Bone marrow (tissue), 2 donors: ENCODE results near the gene CXCL8.

ENCODE experiments used
- DNase-seq, 2 donors: peaks; one replicate each; lab custom pipeline; 2025; lab: John Stamatoyannopoulos, UW

Gene CXCL8

DNA sequence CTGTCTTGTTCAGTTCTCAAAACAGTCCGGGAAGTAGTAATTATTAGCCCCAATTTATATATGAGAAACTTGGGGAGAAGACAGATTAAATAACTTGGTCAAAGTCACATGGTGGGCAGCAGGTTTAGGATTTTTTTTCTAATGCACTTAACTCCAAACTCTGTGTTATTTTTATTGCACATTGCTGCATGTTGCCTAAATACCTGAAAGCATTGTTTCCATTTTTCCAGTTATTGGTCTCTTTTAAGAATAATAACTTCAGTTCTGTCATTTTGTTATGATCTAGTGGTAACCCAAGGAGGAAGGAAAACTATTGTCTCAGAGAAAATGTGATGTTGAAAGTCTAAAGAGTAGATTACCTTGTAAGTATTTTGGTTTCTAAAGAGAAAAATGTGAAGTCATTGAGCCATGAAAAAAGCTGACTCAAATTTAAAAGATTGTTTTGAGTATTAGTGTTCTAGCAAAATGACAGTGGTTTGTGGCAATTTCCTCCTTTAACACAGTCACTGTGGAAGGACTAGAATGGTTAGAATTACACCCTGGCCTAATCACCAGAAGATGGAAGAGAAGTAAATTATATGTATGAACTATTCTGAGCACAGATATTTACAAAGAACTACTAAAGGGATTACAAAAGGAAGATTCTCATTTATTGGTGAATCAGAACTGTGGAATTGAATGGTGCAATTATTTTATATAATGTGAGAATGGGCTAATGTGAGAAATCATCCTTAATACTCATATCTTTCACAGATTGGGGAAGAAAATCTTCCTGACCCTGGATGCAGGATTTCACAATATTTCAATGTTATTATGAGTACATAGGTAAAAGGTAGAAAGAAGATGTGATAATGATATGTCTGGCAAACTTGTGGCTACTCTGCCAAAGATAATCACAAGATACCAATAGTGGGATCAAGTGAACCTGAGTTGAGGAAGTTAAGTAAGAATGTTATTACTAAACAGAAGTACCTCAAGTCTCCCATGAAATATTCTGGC is 21.7 kb upstream of the CXCL8 start:
- peak in 1 of 2 donors; percentile 73 for DNase-seq

DNA sequence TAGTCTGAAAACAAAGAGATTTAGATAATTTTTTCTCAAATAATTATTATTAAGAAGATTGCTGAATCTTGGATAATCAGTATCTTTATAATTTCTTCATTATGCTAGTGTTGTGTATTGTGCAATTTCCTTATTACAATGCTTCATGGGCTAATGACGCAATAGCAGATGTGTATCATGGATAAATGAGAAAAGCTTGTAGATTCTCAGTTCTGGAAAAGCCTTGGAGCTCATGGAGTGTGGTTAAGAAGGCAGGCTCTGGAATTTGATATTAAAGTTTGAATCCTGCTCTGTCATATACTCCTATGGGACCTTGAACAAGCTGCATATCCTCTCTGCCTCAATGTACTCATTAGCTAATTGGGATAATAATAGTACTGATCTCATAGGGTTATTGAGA is 18.9 kb upstream of the CXCL8 start:
- no peak for DNase-seq

DNA sequence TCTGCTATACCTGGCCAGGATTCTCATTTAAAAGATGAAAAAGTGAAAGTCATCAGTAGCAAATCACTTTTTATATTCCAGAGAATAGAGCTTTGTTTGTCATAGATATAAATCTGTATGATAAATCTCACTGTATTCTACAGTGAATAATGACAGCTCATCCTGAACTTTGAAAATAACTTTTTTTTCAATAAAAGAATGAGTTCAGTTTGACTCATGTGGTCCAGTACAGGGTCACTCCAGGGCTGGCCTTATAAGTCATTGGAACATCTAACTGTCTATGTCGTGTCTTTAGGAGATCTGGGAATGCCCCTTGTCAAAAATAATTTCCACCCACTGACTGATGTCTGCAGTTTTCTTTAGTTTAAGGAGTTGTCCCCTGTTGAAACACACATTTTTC is 18.5 kb upstream of the CXCL8 start:
- DNase-seq, result no peak

DNA sequence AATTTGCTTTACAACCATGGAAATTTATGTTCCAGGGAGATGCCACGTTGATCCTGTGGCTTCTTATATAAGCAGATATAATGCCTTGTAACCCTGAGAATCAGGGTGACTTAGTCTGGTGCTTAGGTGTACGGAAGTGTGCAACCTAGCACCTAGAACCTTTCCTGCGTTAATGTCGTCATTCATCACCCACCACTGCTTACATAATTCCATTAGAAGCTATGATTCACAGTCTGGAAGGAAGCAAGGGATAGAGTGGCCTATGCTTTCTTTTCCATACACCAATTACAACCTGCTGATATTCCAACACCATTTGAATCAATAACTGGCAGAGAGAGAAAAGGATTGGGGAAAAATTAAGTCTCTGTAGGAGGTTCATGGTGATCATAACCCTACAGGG is 17.3 kb upstream of the CXCL8 start:
- DNase-seq, result no peak

DNA sequence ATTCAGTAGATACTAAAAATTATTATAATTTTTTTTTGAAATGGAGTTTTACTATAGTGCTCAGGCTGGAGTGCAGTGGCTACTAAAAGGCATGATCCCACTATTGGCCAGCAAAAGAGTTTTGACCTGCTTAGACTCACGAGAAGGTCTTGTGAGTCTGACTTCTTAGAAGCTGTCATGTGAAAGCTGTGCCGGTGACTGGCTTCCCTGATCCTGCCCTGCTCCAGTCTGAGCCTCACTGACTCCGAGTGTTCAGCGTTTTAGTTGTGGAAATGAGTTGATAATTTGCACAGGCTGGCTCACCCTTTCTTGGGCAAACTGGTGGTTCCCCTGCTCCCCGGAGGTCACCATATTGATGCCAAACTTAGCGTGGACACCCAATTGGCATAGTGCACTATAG is 16.4 kb upstream of the CXCL8 start:
- DNase-seq, result no peak

DNA sequence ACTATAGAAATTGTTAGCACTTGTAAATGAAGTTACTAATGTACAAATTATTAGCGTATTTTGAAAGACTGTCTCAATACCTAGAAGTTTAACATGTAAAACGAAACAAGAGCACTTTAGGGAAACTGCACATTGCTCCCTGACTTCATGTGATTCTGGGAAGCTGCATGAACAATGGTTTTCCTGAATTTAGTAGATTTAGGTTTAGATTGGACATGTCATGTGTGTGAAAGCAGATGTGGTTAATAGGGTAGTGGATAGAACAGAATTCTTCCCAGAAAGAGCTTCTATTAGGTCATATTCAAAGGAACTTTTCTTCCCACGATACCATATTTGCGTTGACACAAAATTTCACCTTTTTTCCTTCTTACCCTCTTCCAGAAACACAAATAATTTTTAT is 14.9 kb upstream of the CXCL8 start:
- no peak for DNase-seq

DNA sequence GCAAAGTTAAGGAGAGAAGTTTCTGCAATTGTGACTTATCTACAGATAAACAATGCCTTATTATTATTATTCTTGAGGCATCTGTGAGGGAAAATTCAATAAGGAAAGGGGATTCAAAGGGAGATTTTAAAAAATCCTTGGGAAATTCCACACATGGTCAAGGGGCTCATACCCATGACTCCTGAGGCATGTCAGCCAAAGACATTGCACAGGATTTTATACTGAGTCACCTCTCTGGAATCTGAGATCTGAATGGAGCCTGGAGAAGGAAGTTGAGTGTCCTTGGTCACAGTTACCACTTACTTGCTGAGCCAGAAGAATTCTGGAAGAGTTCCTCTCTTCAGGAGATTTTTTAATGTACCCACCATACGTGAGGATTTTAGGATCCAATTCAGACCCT is 14.4 kb upstream of the CXCL8 start:
- DNase-seq, result no peak

DNA sequence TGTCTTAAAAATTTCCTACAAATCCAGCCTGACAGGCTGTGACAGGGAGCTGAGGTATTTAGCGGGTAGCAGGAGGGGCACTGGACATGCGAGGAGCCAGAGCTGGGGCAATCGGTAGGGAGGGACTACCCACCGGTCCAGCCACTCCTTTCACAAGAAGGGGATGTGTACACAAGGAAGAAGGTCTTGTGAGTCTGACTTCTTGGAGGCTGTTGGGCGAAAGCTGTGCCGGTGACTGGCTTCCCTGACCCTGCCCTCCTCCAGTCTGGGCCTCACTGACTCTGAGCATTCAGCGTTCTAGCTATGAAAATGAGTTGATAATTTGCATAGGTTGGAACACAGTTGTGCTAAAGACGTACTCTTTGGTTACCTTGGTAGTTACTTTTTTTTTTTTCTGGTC is 12.7 kb upstream of the CXCL8 start:
- no peak for DNase-seq

DNA sequence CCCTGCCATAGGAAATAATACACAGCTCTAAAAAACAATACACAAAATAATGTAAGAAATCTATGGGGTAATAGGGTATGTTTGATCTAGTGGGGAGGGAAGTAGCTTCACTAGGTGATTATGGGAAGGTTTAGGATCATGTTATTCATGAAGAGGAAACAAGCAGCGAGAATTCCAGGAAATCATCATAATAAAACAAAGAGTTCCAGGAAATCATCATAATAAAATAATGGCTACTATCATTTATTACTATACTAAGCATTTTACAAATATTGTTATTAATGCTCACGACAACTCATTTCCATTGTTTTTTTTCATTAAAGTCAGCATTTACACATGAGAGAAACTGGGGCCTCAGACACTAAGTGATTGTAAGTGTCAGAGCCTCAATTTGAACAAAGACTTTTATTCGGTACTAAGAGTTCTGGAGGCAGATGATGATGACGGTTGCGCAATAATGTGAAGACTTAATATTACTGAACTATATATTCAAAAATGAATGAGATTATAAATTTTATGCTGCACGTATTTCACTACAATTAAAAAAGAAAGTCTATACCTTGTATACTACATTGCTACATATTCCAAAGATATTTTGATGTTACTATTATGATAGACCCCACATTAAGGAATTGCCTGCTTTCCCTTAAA is 12.2 kb upstream of the CXCL8 start:
- no peak for DNase-seq

DNA sequence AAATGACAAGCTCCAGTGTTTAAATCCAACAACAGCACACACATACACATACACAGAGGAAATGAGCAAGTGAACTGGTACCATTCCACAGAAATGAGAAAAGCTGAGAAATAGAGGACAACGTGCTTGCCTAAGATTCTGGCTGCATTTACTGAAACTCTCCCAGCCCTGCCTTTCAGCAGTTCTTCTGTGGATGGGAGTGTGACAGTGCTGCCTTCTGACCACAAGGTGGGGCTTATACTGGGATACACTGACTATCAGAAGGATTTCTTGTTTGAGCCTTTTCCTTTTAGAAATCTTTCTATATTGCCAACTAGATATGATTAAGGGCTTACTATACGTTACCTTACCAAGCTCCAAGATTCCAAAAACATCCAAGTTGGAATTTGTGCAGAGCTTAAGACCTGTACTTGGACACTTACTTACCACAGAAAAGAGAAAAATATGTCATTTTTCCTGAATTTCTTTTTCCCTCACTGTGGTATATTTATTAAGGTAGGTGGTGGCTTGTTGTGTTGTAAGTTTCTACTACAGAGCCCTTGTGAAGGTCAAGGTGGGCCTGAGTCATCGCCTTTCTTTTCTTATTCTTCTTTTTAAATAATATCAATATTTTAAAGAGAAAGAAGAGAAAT is 10.7 kb upstream of the CXCL8 start:
- peak in 1 of 2 donors; percentile 76 for DNase-seq

DNA sequence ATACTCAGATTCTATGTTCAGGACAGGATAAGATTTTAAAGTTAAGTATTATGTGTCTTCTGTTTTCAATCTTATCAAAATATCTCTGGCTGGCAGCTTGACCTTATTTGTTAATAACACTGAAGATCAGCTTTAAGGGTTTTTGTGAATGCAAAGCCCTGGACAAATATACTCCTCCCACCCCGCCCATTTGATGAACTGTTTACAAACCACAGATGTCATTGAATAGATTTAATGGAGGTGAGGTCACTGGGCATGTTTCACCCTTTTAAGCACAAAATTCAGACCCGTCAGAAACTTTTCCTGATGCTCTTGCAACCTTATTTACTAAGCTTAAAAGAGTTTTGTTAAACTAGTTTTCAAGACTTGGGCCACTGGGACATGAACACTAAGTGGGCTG is 10.1 kb upstream of the CXCL8 start:
- no peak for DNase-seq

DNA sequence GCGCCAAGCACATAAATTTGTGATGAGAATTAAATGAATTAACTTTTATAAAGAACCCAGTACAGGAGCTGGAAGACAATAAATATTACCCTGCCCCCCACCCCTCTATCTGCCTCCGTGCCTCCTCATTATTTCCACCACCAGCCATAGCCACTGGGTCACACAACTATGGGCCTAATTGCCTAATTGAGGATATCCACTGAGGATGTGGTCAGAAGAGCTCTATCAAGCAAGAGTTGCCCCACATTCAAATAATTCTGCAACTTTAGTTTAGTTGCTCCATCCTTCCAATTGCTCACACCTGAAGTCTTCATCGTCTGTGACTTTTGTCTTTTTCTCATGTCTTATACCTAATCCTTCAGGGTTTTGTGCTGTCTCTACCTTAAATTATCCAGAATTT is 9.5 kb upstream of the CXCL8 start:
- no peak for DNase-seq

DNA sequence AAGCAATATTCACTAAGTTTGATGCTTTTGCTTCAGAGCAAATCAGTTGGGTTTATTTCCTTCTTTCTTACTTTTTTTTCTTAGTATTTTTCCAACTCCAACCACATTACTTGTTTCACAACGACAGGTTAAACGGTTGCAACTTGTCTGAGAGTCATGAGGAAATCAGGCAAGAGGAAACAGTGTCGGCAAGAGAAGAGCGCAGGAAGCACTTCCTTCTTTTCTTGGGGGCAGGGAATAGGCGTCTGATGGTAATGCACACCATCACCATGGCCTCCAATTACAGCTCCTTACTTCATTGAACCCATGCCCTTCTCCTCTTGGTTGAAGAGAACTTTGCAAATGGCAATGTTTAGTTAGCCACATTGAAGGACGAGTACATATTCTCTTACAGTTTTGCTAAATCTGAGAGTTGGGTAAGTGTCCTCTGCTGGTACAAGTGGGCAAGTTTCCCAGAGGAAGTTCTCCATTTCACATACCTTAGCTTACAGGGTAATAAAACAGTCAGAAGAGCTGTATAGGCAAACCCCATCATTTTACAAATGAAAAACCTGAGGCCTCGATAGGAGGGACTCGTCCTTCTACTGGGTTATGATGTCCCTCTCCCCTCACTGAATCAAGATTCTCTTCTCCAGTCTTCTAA is 8.3 kb upstream of the CXCL8 start:
- DNase-seq, result peak in 1 of 2 donors; percentile 18

DNA sequence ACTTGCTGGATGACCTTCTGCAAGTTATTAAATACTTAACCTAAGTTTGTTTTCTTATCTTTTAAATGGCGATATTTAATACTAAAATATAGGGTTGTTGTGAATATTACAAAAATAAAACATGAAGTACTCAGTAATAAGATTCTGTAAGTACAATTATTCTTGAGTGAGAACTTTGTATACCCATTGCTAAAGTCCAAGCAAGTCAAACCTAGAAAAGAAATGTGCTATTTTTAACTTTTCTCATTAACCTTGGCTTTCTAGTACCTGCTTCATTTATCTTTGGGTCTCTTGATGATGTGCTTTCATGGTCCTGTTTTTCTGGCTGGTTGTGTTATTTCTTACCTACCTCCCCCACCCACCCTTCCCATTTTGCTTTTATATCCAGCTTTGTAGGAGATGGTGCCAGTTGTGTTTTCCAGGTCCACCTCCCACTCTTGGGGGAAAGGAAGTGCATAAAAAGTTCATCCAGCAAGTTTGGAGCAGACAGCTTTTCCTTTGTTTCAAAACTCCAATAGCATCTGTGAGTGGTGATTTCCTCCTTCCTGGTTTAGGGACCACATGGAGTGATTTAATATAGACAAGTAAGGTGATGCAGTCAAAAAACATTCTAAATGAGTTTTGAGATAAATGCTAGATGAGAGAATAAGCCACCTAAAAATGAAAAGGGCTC is 7.5 kb upstream of the CXCL8 start:
- DNase-seq, result no peak

DNA sequence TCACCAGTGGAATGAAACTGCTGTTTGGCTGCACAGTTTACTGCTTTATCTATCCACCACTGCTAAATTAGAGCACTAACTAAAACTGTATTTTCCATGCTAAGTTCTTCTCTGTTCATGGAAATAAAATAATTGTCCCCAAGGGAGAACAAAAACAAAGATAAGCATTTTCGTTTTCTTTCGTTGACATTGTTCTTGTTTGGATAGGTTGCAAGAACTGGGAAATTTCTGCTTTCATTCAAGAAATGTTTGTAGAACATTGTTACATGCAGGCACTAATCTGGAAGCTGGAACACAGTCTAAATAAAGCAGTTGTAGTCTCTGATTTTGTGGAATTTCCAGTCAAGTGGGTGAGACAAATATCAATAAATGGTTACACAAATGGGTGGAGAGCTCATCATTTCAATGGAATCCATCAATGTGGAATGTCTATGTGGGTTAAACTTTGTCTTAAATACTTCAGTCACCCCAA is 5.8 kb upstream of the CXCL8 start:
- no peak for DNase-seq

DNA sequence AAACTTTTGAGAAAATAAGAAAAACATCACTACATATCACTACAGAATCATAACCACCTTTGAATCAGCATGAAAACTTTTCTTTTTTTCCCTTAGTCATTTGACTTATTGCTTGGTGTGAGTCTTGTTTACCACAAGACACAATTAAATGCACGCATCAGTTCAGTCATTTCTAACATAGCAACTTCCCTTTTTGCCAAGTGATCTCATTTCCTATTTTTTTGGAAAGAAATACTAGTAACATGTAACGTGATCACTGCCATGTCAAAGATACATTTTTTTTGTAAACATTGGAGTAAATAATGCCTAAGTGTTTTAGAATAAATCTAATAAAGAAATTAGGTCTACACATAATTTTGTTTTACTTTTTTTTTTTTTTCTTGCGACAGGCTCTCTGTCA is 5.1 kb upstream of the CXCL8 start:
- peak in 1 of 2 donors; percentile 95 for DNase-seq

DNA sequence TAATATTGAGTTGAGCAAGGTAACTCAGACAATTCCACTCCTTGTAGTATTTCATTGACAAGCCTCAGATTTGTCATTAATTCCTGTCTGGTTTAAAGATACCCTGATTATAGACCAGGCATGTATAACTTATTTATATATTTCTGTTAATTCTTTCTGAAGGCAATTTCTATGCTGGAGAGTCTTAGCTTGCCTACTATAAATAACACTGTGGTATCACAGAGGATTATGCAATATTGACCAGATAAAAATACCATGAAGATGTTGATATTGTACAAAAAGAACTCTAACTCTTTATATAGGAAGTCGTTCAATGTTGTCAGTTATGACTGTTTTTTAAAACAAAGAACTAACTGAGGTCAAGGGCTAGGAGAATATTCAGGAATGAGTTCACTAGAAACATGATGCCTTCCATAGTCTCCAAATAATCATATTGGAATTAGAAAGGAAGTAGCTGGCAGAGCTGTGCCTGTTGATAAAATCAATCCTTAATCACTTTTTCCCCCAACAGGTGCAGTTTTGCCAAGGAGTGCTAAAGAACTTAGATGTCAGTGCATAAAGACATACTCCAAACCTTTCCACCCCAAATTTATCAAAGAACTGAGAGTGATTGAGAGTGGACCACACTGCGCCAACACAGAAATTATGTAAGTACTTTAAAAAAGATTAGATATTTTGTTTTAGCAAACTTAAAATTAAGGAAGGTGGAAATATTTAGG is 821 bp downstream of the CXCL8 start:
- DNase-seq, result no peak

DNA sequence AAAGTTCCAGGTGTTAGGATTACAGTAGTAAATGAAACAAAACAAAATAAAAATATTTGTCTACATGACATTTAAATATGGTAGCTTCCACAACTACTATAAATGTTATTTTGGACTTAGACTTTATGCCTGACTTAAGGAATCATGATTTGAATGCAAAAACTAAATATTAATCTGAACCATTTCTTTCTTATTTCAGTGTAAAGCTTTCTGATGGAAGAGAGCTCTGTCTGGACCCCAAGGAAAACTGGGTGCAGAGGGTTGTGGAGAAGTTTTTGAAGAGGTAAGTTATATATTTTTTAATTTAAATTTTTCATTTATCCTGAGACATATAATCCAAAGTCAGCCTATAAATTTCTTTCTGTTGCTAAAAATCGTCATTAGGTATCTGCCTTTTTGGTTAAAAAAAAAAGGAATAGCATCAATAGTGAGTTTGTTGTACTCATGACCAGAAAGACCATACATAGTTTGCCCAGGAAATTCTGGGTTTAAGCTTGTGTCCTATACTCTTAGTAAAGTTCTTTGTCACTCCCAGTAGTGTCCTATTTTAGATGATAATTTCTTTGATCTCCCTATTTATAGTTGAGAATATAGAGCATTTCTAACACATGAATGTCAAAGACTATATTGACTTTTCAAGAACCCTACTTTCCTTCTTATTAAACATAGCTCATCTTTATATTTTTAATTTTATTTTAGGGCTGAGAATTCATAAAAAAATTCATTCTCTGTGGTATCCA is 1.6 kb downstream of the CXCL8 start:
- DNase-seq, result no peak

DNA sequence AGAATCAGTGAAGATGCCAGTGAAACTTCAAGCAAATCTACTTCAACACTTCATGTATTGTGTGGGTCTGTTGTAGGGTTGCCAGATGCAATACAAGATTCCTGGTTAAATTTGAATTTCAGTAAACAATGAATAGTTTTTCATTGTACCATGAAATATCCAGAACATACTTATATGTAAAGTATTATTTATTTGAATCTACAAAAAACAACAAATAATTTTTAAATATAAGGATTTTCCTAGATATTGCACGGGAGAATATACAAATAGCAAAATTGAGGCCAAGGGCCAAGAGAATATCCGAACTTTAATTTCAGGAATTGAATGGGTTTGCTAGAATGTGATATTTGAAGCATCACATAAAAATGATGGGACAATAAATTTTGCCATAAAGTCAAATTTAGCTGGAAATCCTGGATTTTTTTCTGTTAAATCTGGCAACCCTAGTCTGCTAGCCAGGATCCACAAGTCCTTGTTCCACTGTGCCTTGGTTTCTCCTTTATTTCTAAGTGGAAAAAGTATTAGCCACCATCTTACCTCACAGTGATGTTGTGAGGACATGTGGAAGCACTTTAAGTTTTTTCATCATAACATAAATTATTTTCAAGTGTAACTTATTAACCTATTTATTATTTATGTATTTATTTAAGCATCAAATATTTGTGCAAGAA is 2.3 kb downstream of the CXCL8 start:
- DNase-seq, result no peak

DNA sequence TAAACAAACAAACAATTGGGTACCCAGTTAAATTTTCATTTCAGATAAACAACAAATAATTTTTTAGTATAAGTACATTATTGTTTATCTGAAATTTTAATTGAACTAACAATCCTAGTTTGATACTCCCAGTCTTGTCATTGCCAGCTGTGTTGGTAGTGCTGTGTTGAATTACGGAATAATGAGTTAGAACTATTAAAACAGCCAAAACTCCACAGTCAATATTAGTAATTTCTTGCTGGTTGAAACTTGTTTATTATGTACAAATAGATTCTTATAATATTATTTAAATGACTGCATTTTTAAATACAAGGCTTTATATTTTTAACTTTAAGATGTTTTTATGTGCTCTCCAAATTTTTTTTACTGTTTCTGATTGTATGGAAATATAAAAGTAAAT is 2.9 kb downstream of the CXCL8 start:
- DNase-seq, result no peak
